Measurements from ENCODE around the gene OASL.

Gene OASL

GRCh38 chr12:120971299-120972180, 67.5 kb downstream of the OASL start:
- H3K27ac ChIP-seq: no peak overlapping the region
- TF ChIP-seq CTCF (conservative IDR thresholded peaks at IDR 0.05): peak; percentile 85
- no peak for TF ChIP-seq ZFX (IDR thresholded peaks at IDR 0.05)

- TF ChIP-seq CTCF (conservative IDR thresholded peaks at IDR 0.05) (no peak), ZFX (IDR thresholded peaks at IDR 0.05) (no peak)
- H3K27ac ChIP-seq: no peak overlapping the region
Measured at GRCh38 chr12:120970310-120970709, 68.7 kb downstream of the OASL start.

Data from C4-2B (cell line).